K562 (cell line): ENCODE measurements around the gene DDAH2. TPM values are rescaled to one million over a fixed set of nuclear protein-coding genes. Genes with fewer than 3 reads are reported as not detected.

Experiments
- CAMTA2 ChIP-seq: fragments of 250-450 bp; sonication (Bioruptor Pico); conservative IDR thresholded peaks from 2 replicates; pipeline ENCODE4 v1.5.1; 2022
- CBFA2T2 ChIP-seq: fragments of 450-650 bp; conservative IDR thresholded peaks from 2 replicates; pipeline ENCODE4 v1.6.1; 2017; ENCODE audit warnings: mild to moderate bottlenecking
- CBX8 ChIP-seq: fragments of 200-600 bp; sonication (generic); IDR thresholded peaks from 2 replicates; pipeline ENCODE4 v1.6.1; 2012; ENCODE audit warnings: borderline replicate concordance, mixed run types, low read depth, mild to moderate bottlenecking, moderate library complexity, mixed read lengths, low read length, control low read depth, inconsistent platforms; ENCODE audit not compliant: poor library complexity, severe bottlenecking; ENCODE audit errors: extremely low read depth
- DACH1 ChIP-seq: fragments of 450-650 bp; IDR thresholded peaks from 2 replicates; pipeline ENCODE4 v1.6.1; 2018; ENCODE audit not compliant: partially characterized antibody
- FOS ChIP-seq: IDR thresholded peaks from 3 replicates; pipeline ENCODE4 v1.6.1; 2011; ENCODE audit not compliant: insufficient read length; ENCODE audit errors: extremely low read depth
- ILF3 ChIP-seq: fragments of 450-650 bp; IDR thresholded peaks from 2 replicates; pipeline ENCODE4 v1.6.1; 2018; ENCODE audit warnings: antibody characterized with exemption, mild to moderate bottlenecking, moderate library complexity, borderline replicate concordance
- IRF2 ChIP-seq: sonication (generic); formaldehyde crosslinking; IDR thresholded peaks from 2 replicates; pipeline ENCODE4 v1.8.1; 2022; ENCODE audit warnings: mild to moderate bottlenecking, missing genetic modification reagents
- MIER1 ChIP-seq: fragments of 450-650 bp; IDR thresholded peaks from 2 replicates; pipeline ENCODE4 v1.6.1; 2016; ENCODE audit warnings: antibody characterized with exemption, mild to moderate bottlenecking, low read depth
- NCOR1 ChIP-seq: fragments of 450-650 bp; IDR thresholded peaks from 2 replicates; pipeline ENCODE4 v1.6.1; 2016; ENCODE audit warnings: mild to moderate bottlenecking, moderate library complexity
- POLR2H ChIP-seq: IDR thresholded peaks from 2 replicates; pipeline ENCODE4 v1.6.1; 2016; ENCODE audit warnings: missing genetic modification characterization, low read depth, mild to moderate bottlenecking, control low read depth, missing compliant biosample characterization, moderate library complexity
- REST ChIP-seq, 2 experiments: fragments of 450-650 bp; formaldehyde crosslinking in 1 of 2; IDR thresholded peaks; 2 replicates each; pipeline versions ENCODE4 v1.4.0 to v1.6.1; 2014 to 2020; ENCODE audit warnings: mild to moderate bottlenecking in 2 of 2, borderline replicate concordance in 1 of 2, low read depth in 1 of 2
- SMAD2 ChIP-seq: fragments of 150-350 bp; IDR thresholded peaks from 2 replicates; pipeline ENCODE4 v1.6.1; 2014; ENCODE audit warnings: low read depth, mild to moderate bottlenecking, low read length
- SMAD3 ChIP-seq: fragments of 450-650 bp; formaldehyde crosslinking; conservative IDR thresholded peaks from 2 replicates; pipeline ENCODE4 v1.4.0; 2020; ENCODE audit warnings: mild to moderate bottlenecking
- SP1 ChIP-seq: sonication (generic); formaldehyde crosslinking; IDR thresholded peaks from 2 replicates; pipeline ENCODE4 v1.8.1; 2022; ENCODE audit warnings: mild to moderate bottlenecking, missing genetic modification reagents
- TCF7L2 ChIP-seq: fragments of 150-350 bp; IDR thresholded peaks from 2 replicates; pipeline ENCODE4 v1.6.1; 2016; ENCODE audit warnings: low read depth, mild to moderate bottlenecking, low read length, moderate library complexity
- TSC22D4 ChIP-seq: fragments of 450-650 bp; IDR thresholded peaks from 2 replicates; pipeline ENCODE4 v1.6.1; 2016; ENCODE audit warnings: missing genetic modification characterization, missing biosample characterization, control low read depth
- ZNF124 ChIP-seq: sonication (generic); formaldehyde crosslinking; IDR thresholded peaks from 2 replicates; pipeline ENCODE4 v1.8.1; 2022; ENCODE audit warnings: missing genetic modification reagents
- polyA plus RNA-seq, 8 experiments: library from polyadenylated mRNA; depleted of rRNA in 4 of 8; stranded (reverse) in 5 of 8; unstranded in 3 of 8; fragments of >200 nt; fragmentation: Nextera tagmentation in 2 of 8; fragmentation: Illumina TruSeq in 1 of 8; extraction: Ambion mirVana in 2 of 8; extraction: Trizol in 1 of 8; gene quantifications; 2 replicates each; pipeline versions ENCODE4 v1.2.1 to v1.2.3, GENCODE V29; 2011 to 2014; ENCODE audit warnings: inconsistent platforms in 1 of 8, missing spikeins in 1 of 8
- total RNA-seq, 7 experiments: library from RNA; depleted of rRNA in 6 of 7; stranded (reverse); fragments of >200 nt in 6 of 7; fragmentation: Illumina TruSeq in 2 of 7; extraction: Trizol in 2 of 7; gene quantifications; 2 replicates each; pipeline versions ENCODE4 v1.2.1 to v1.2.3, GENCODE V29; 2011 to 2021; ENCODE audit warnings: low replicate concordance in 1 of 7

DDAH2 gene
- total and polyA plus RNA-seq, 9 of the 15 experiments (the other 6 are each of a cell fraction or from before 2014, with no cell fraction given), result 1.8 to 45.4 (median 21.4) TPM

GRCh38 chr6:31702819-31703716 lies 26.0 kb downstream of the DDAH2 start, which contains the start of gene ABHD16A (continued):
- TF ChIP-seq REST (IDR thresholded peaks at IDR 0.05; ENCODE audit: borderline replicate concordance) (0 out of 2 replicates have a peak, but pooled peaks have one; percentile 26), REST (CRISPR knock-in tag; IDR thresholded peaks at IDR 0.05; ENCODE audit: low read depth) (peak; percentile 77; the same call in 1 of the 2 replicates), IRF2 (CRISPR knock-in tag) (no peak), NCOR1 (no peak; the same call in 1 of the 2 replicates), SP1 (peak; percentile 96), DACH1 (peak; percentile 63), ZNF124 (CRISPR knock-in tag) (no peak), SMAD2 (no peak), MIER1 (no peak; the same call in 1 of the 2 replicates), POLR2H (peak; percentile 96), TCF7L2 (peak; percentile 95), CAMTA2 (no peak), TSC22D4 (tag) (no peak), FOS (no peak), ILF3 (no peak; the same call in 1 of the 2 replicates), SMAD3 (peak; percentile 8; the same call in 1 of the 2 replicates), CBX8 (no peak), CBFA2T2 (no peak)
